SK-N-SH treated with all-trans-retinoic acid at 6 μM for 48 hours (cell line): ENCODE measurements around the gene CBFA2T3.

Experiments
- ESRRG ChIP-seq: fragments of 250-450 bp; sonication (Bioruptor Pico); IDR thresholded peaks from 2 replicates; pipeline ENCODE4 v1.6.1; 2021; ENCODE audit warnings: mild to moderate bottlenecking
- OSR1 ChIP-seq: fragments of 250-450 bp; sonication (Bioruptor Pico); IDR thresholded peaks from 2 replicates; pipeline ENCODE4 v1.8.0; 2022; ENCODE audit warnings: moderate library complexity, mild to moderate bottlenecking, inconsistent platforms
- PATZ1 ChIP-seq: fragments of 250-450 bp; sonication (Bioruptor Pico); IDR thresholded peaks from 2 replicates; pipeline ENCODE4 v1.8.0; 2020; ENCODE audit warnings: mild to moderate bottlenecking, moderate library complexity, borderline replicate concordance
- POU6F1 ChIP-seq: fragments of 250-450 bp; sonication (Bioruptor Pico); IDR thresholded peaks from 2 replicates; pipeline ENCODE4 v1.8.0; 2021; ENCODE audit warnings: low read depth, mild to moderate bottlenecking, moderate library complexity, borderline replicate concordance
- TCF4 ChIP-seq: fragments of 250-450 bp; sonication (Bioruptor Pico); IDR thresholded peaks from 2 replicates; pipeline ENCODE4 v1.8.0; 2021; ENCODE audit warnings: mild to moderate bottlenecking, moderate library complexity, borderline replicate concordance
- TOX ChIP-seq: fragments of 250-450 bp; sonication (Bioruptor Pico); IDR thresholded peaks from 2 replicates; pipeline ENCODE4 v1.8.0; 2021; ENCODE audit warnings: mild to moderate bottlenecking, moderate library complexity, borderline replicate concordance
- TSHZ2 ChIP-seq: fragments of 250-450 bp; sonication (Bioruptor Pico); IDR thresholded peaks from 2 replicates; pipeline ENCODE4 v1.5.0; 2020; ENCODE audit warnings: mild to moderate bottlenecking, moderate library complexity
- ZNF8 ChIP-seq: fragments of 450-650 bp; formaldehyde crosslinking; IDR thresholded peaks from 2 replicates; pipeline ENCODE4 v1.5.0; 2020; ENCODE audit warnings: mild to moderate bottlenecking, moderate library complexity

- TF ChIP-seq TOX (CRISPR knock-in tag): no peak
- no peak for TF ChIP-seq ESRRG (CRISPR knock-in tag)
- TF ChIP-seq TCF4 (CRISPR knock-in tag): no peak
- TF ChIP-seq OSR1: no peak
- no peak for TF ChIP-seq TSHZ2 (CRISPR knock-in tag)
- no peak for TF ChIP-seq ZNF8 (CRISPR knock-in tag)
- no peak for TF ChIP-seq POU6F1 (CRISPR knock-in tag)
- no peak for TF ChIP-seq PATZ1
Measured at GRCh38 chr16:88874938-88875599, 101.9 kb downstream of the CBFA2T3 start.
